Osteocyte (in vitro differentiated cells): ENCODE data around the gene ZNF814. TPM values are rescaled to one million over a fixed set of nuclear protein-coding genes. Genes with fewer than 3 reads are reported as not detected.

Experiments used
- DNase-seq: peaks from one replicate; pipeline ENCODE4 v3.0.0; 2021; ENCODE audit warnings: mixed read lengths; ENCODE audit not compliant: unreplicated experiment; ENCODE audit errors: extremely low spot score
- H3K27ac Mint-ChIP-seq: one replicate; pipeline ENCODE4 v1.8.0; 2021; ENCODE audit warnings: mild to moderate bottlenecking, mixed read lengths; ENCODE audit not compliant: unreplicated experiment
- H3K27me3 Mint-ChIP-seq: one replicate; pipeline ENCODE4 v1.8.0; 2021; ENCODE audit warnings: mixed read lengths; ENCODE audit not compliant: unreplicated experiment
- H3K36me3 Mint-ChIP-seq: one replicate; pipeline ENCODE4 v1.8.0; 2021; ENCODE audit warnings: mixed read lengths; ENCODE audit not compliant: unreplicated experiment
- H3K4me1 Mint-ChIP-seq: one replicate; pipeline ENCODE4 v1.8.0; 2021; ENCODE audit warnings: mixed read lengths; ENCODE audit not compliant: unreplicated experiment
- H3K4me3 Mint-ChIP-seq: one replicate; pipeline ENCODE4 v1.8.0; 2021; ENCODE audit warnings: mild to moderate bottlenecking, moderate library complexity, mixed read lengths; ENCODE audit not compliant: unreplicated experiment
- H3K9me3 Mint-ChIP-seq: one replicate; pipeline ENCODE4 v1.8.0; 2021; ENCODE audit warnings: mixed read lengths; ENCODE audit not compliant: unreplicated experiment
- CTCF ChIP-seq: fragments of 200-600 bp; sonication (generic); IDR thresholded peaks from 2 replicates; pipeline ENCODE4 v1.5.0; 2021; ENCODE audit warnings: antibody characterized with exemption, mild to moderate bottlenecking, moderate library complexity
- total RNA-seq: library from RNA; stranded (reverse); gene quantifications from 2 replicates; pipeline ENCODE4 v1.2.1, GENCODE V29; 2021

ZNF814 gene
- total RNA-seq, 1 donor from 2014 or later, result 17.2 TPM

- Mint-ChIP-seq H3K27me3 (no peaks in the 10 kb centered on the region), H3K36me3 (peaks cover 23% of the 10 kb centered on the region), H3K27ac (no peak overlapping the region), H3K4me3 (no peak overlapping the region), H3K9me3 (no peaks in the 10 kb centered on the region), H3K4me1 (peaks cover 28% of the 10 kb centered on the region)
- DNase-seq, result no peak
- no peak for TF ChIP-seq CTCF
Measured at GRCh38 chr19:57807541-57807940, 81.3 kb downstream of the ZNF814 start.

- Mint-ChIP-seq H3K36me3 (peaks cover 14% of the 10 kb centered on the region), H3K9me3 (no peaks in the 10 kb centered on the region), H3K27ac (peak overlapping the region; percentile 99), H3K4me3 (peak overlapping the region; percentile 88), H3K27me3 (no peaks in the 10 kb centered on the region), H3K4me1 (peaks cover 44% of the 10 kb centered on the region)
- no peak for DNase-seq
- no peak for TF ChIP-seq CTCF
Measured at GRCh38 chr19:57803594-57804325, 85.1 kb downstream of the ZNF814 start.

- no peaks in the 10 kb centered on the region for H3K9me3 Mint-ChIP-seq
- DNase-seq, result no peak
- no peak for TF ChIP-seq CTCF
- peak overlapping the region; percentile 88 for H3K4me3 Mint-ChIP-seq
- no peaks in the 10 kb centered on the region for H3K27me3 Mint-ChIP-seq
- H3K36me3 Mint-ChIP-seq, result peaks cover 12% of the 10 kb centered on the region
- peaks cover 44% of the 10 kb centered on the region for H3K4me1 Mint-ChIP-seq
- H3K27ac Mint-ChIP-seq, result peak overlapping the region; percentile 99
Measured at GRCh38 chr19:57803265-57803593, 85.6 kb downstream of the ZNF814 start.

GRCh38 chr19:57802269-57802668, 86.6 kb downstream of the ZNF814 start:
- peaks cover 44% of the 10 kb centered on the region for H3K4me1 Mint-ChIP-seq
- no peak for DNase-seq
- H3K27me3 Mint-ChIP-seq, result no peaks in the 10 kb centered on the region
- TF ChIP-seq CTCF, result no peak
- peaks cover 6% of the 10 kb centered on the region for H3K36me3 Mint-ChIP-seq
- no peak overlapping the region for H3K4me3 Mint-ChIP-seq
- no peaks in the 10 kb centered on the region for H3K9me3 Mint-ChIP-seq
- H3K27ac Mint-ChIP-seq, result peak overlapping the region; percentile 4

- TF ChIP-seq CTCF, result no peak
- Mint-ChIP-seq H3K27ac (no peak overlapping the region), H3K4me3 (no peak overlapping the region)
Measured at GRCh38 chr19:57800696-57801095, 88.1 kb downstream of the ZNF814 start.

More at GRCh38 chr19:57800696-57801095, 88.1 kb downstream of the ZNF814 start:
- Mint-ChIP-seq H3K27me3 (no peaks in the 10 kb centered on the region), H3K4me1 (peaks cover 43% of the 10 kb centered on the region), H3K9me3 (no peaks in the 10 kb centered on the region), H3K36me3 (peaks cover 6% of the 10 kb centered on the region)
- DNase-seq, result no peak

Other genes starting within 250 kb of the ZNF814 start
- not detected in 2 replicates for gene ZSCAN4, start 220.1 kb downstream of the ZNF814 start, total RNA-seq
- 6.1 and 6.3 TPM in 2 replicates for gene ZNF551, start 207.1 kb downstream of the ZNF814 start, total RNA-seq
- gene ZNF154, start 179.8 kb downstream of the ZNF814 start, total RNA-seq, result 18.0 and 18.9 TPM in 2 replicates
- gene ZNF671, start 161.4 kb downstream of the ZNF814 start, total RNA-seq, result 7.1 TPM in 2 replicates
- 16.9 and 21.0 TPM in 2 replicates for gene ZNF776, start 142.2 kb downstream of the ZNF814 start, total RNA-seq
- gene ZNF586, start 119.4 kb downstream of the ZNF814 start, total RNA-seq, result 18.8 TPM in 2 replicates
- 5.2 and 9.0 TPM in 2 replicates for gene ZNF552, start 74.1 kb downstream of the ZNF814 start, total RNA-seq
- 14.4 and 16.5 TPM in 2 replicates for gene ZNF587B, start 58.7 kb downstream of the ZNF814 start, total RNA-seq
- gene ZNF587, start 39.2 kb downstream of the ZNF814 start, total RNA-seq, result 33.5 and 34.2 TPM in 2 replicates
- 16.9 and 21.0 TPM in 2 replicates for gene ZNF417, start 27.6 kb upstream of the ZNF814 start, total RNA-seq
- gene ZNF418, start 46.4 kb upstream of the ZNF814 start, total RNA-seq, result 12.0 and 12.3 TPM in 2 replicates
- 6.0 and 6.3 TPM in 2 replicates for gene ZNF256, start 58.7 kb upstream of the ZNF814 start, total RNA-seq
- gene C19orf18, start 85.5 kb upstream of the ZNF814 start, total RNA-seq, result 1.4 and 1.8 TPM in 2 replicates
- gene ZNF606, start 113.8 kb upstream of the ZNF814 start, total RNA-seq, result 17.5 and 22.0 TPM in 2 replicates
- 0.57 TPM in 1 of 2 replicates, not detected in the other for gene ZSCAN1, start 145.0 kb upstream of the ZNF814 start, total RNA-seq
- 5.5 and 5.9 TPM in 2 replicates for gene ZNF135, start 170.2 kb upstream of the ZNF814 start, total RNA-seq
- gene ZSCAN18, start 209.2 kb upstream of the ZNF814 start, total RNA-seq, result 47.2 and 50.7 TPM in 2 replicates